ENCODE measurements around the gene CCT7.

Gene CCT7

DNA sequence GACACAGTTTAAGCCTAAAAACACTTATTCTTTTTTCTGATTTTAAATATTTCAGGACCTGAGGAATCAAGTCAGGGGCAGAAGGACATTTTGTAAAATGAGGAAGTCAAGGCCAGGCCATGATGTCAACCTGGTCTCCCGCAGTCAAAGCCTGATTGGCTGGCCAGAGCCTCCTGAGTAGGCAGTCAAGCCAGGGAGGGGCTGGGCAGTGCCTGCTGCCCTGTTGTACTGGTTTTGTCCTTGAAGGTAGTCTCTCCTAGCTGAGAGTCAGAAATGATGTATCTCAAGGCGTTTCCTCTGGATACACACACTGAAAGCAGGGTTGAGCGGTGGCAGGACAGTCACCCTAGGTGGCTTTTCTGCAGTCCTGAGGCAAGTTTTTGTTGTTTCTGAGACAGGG lies 19.8 kb downstream of the CCT7 start:
- Histone ChIP-seq H3K27ac (ENCODE audit: low read length) (peak overlapping the region; percentile 16; the same call in 1 of the 2 replicates), H3K4me2 (ENCODE audit: low read length) (no peak overlapping the region), H3K79me2 (ENCODE audit: low read length) (0 out of 2 replicates have a peak, but pooled peaks cover 7% of the 10 kb centered on the region), H3K4me1 (ENCODE audit: low read length) (no peaks in the 10 kb centered on the region), H3K27me3 (ENCODE audit: low read depth, low read length) (no peaks in the 10 kb centered on the region), H3K9ac (ENCODE audit: low read length) (no peak overlapping the region), H3K36me3 (replicated peaks; ENCODE audit: low read depth, low read length) (peaks cover 68% of the 10 kb centered on the region), H3K9me3 (ENCODE audit: insufficient read depth, low read length) (no peaks in the 10 kb centered on the region), H2AFZ (ENCODE audit: low read depth, low read length) (no peak overlapping the region), H3K4me3 (ENCODE audit: low read length) (no peak overlapping the region), H4K20me1 (ENCODE audit: insufficient read depth, low read length) (peaks cover 10% of the 10 kb centered on the region; the same call in 1 of the 2 replicates)
- TF ChIP-seq EZH2phosphoT487 (IDR thresholded peaks at IDR 0.05; ENCODE audit: low read depth) = no peak
- TF ChIP-seq, protein P1, sequence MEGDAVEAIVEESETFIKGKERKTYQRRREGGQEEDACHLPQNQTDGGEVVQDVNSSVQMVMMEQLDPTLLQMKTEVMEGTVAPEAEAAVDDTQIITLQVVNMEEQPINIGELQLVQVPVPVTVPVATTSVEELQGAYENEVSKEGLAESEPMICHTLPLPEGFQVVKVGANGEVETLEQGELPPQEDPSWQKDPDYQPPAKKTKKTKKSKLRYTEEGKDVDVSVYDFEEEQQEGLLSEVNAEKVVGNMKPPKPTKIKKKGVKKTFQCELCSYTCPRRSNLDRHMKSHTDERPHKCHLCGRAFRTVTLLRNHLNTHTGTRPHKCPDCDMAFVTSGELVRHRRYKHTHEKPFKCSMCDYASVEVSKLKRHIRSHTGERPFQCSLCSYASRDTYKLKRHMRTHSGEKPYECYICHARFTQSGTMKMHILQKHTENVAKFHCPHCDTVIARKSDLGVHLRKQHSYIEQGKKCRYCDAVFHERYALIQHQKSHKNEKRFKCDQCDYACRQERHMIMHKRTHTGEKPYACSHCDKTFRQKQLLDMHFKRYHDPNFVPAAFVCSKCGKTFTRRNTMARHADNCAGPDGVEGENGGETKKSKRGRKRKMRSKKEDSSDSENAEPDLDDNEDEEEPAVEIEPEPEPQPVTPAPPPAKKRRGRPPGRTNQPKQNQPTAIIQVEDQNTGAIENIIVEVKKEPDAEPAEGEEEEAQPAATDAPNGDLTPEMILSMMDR (IDR thresholded peaks at IDR 0.05; ENCODE audit: low read depth, low read length) = no peak

DNA sequence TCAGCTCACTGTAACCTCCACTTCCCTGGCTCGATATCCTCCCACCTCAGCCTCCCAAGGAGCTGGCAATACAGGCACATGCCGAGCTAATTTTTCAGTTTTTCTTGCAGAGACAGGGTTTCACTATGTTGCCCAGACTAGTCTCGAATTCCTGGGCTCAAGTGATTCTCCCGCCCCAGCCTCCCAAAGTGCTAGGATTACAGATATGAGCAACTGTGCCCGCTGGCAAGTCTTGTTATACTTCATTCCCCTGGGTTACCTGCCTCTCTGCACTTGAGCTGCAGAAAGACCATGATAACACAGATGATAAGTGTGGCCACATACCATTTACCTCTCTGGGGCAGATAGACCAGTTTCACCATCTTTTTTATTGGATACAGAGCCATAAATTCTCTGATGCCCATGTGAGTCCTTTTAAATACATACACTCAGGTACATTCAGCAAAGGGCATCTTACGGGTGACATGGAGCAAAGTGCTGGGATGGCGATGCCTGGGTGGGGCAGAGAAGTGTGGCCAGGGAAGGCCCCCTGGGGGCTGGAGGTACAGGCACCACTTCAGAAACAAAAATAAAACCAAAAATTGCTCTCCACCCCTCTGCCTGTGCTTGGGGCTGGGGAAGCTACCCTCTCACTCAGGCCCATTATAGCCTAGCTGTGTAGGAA lies 20.4 kb downstream of the CCT7 start:
- no peak for TF ChIP-seq EZH2phosphoT487 (IDR thresholded peaks at IDR 0.05; ENCODE audit: low read depth)
- peaks cover 67% of the 10 kb centered on the region for H3K36me3 ChIP-seq (replicated peaks; ENCODE audit: low read depth, low read length)
- H3K9ac ChIP-seq (ENCODE audit: low read length) = no peak overlapping the region
- H3K4me1 ChIP-seq (ENCODE audit: low read length) = no peaks in the 10 kb centered on the region
- 0 out of 2 replicates have a peak, but pooled peaks cover 6% of the 10 kb centered on the region for H3K79me2 ChIP-seq (ENCODE audit: low read length)
- no peaks in the 10 kb centered on the region for H3K27me3 ChIP-seq (ENCODE audit: low read depth, low read length)
- H3K4me2 ChIP-seq (ENCODE audit: low read length) = no peak overlapping the region
- no peak overlapping the region for H2AFZ ChIP-seq (ENCODE audit: low read depth, low read length)
- no peaks in the 10 kb centered on the region for H3K9me3 ChIP-seq (ENCODE audit: insufficient read depth, low read length)
- no peak overlapping the region for H3K4me3 ChIP-seq (ENCODE audit: low read length)
- H4K20me1 ChIP-seq (ENCODE audit: insufficient read depth, low read length) = peaks cover 10% of the 10 kb centered on the region; the same call in 1 of the 2 replicates
- no peak overlapping the region for H3K27ac ChIP-seq (ENCODE audit: low read length)

DNA sequence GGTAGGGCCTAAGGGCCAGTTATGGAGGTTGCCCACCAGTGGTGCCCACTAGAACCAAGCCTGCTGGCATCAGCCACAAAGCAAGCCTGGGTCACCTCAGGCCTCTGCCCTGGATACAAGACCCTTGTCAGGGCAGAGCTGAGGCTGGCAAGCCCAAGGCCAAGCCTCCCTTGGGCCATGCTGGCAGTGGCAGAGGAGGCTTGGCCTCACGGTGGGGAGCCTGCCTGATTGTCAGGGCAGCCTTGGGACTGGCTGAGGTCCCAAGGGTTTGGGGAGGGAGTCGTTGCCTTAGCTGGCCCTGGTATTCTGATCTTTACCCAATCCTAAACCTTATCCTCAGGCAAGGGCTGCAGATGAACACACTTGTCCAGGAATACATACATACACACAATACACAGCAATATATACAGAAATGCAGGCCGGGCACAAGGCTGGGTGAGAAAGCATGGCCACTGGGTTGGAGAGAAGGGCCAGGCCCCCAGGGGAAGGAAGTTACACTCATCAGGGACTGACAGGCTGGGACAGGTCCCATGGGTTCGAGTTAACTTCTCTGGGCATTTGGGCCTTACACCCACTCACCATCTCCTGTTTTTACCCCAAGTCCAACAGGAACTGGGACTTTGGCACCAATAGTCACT lies 21.0 kb downstream of the CCT7 start:
- H2AFZ ChIP-seq (ENCODE audit: low read depth, low read length) = no peak overlapping the region
- no peaks in the 10 kb centered on the region for H3K79me2 ChIP-seq (ENCODE audit: low read length)
- no peak overlapping the region for H3K27ac ChIP-seq (ENCODE audit: low read length)
- H3K27me3 ChIP-seq (ENCODE audit: low read depth, low read length) = no peaks in the 10 kb centered on the region
- no peak overlapping the region for H3K4me2 ChIP-seq (ENCODE audit: low read length)
- TF ChIP-seq, protein P1 (IDR thresholded peaks at IDR 0.05; ENCODE audit: low read depth, low read length) = no peak
- TF ChIP-seq EZH2phosphoT487 (IDR thresholded peaks at IDR 0.05; ENCODE audit: low read depth) = no peak
- no peaks in the 10 kb centered on the region for H3K4me1 ChIP-seq (ENCODE audit: low read length)
- H3K36me3 ChIP-seq (replicated peaks; ENCODE audit: low read depth, low read length) = peaks cover 67% of the 10 kb centered on the region
- no peaks in the 10 kb centered on the region for H3K9me3 ChIP-seq (ENCODE audit: insufficient read depth, low read length)
- H3K9ac ChIP-seq (ENCODE audit: low read length) = no peak overlapping the region
- H4K20me1 ChIP-seq (ENCODE audit: insufficient read depth, low read length) = peaks cover 8% of the 10 kb centered on the region; the same call in 1 of the 2 replicates
- no peak overlapping the region for H3K4me3 ChIP-seq (ENCODE audit: low read length)

DNA sequence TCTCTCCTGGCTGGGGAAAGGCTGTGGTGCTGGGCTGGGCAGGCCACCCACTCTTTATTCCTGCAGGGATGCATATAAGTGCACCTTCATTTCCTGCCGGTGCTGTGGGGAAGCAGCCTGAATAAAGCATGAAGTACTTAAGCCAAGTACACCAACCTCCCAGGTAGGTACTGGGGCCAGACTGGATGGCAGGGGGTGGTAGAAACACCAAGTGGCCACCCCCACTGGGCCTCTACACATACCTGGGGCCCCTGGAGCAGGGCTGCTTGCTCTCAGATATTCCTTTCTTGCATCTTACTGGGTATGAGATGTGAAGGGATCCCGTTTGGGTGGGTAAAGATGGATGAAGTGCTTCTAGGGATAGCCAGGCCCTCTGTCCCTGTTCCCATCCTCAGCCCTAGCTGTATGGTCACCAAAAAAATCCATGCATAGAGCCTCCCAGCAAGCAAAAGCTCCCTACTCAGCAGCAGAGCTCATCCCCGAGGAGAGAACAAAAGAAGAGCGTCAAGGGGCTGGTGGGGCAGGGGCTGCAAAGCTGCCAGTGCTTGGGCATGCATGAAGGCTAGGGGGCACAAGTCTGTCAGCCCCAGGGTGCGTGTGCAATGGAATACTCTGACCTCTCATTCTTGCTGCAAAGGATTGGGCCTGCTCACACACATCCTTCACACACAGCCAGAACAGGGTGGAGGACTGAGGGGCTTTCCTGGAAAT lies 22.0 kb downstream of the CCT7 start:
- H3K36me3 ChIP-seq (replicated peaks; ENCODE audit: low read depth, low read length) = peaks cover 60% of the 10 kb centered on the region
- H3K27ac ChIP-seq (ENCODE audit: low read length) = no peak overlapping the region
- no peaks in the 10 kb centered on the region for H3K79me2 ChIP-seq (ENCODE audit: low read length)
- no peaks in the 10 kb centered on the region for H3K9me3 ChIP-seq (ENCODE audit: insufficient read depth, low read length)
- no peaks in the 10 kb centered on the region for H3K27me3 ChIP-seq (ENCODE audit: low read depth, low read length)
- peaks cover 5% of the 10 kb centered on the region; the same call in 1 of the 2 replicates for H4K20me1 ChIP-seq (ENCODE audit: insufficient read depth, low read length)
- H3K4me2 ChIP-seq (ENCODE audit: low read length) = no peak overlapping the region
- H2AFZ ChIP-seq (ENCODE audit: low read depth, low read length) = no peak overlapping the region
- H3K4me1 ChIP-seq (ENCODE audit: low read length) = no peaks in the 10 kb centered on the region
- H3K9ac ChIP-seq (ENCODE audit: low read length) = no peak overlapping the region
- H3K4me3 ChIP-seq (ENCODE audit: low read length) = no peak overlapping the region
- no peak for TF ChIP-seq EZH2phosphoT487 (IDR thresholded peaks at IDR 0.05; ENCODE audit: low read depth)
- TF ChIP-seq, protein P1 (IDR thresholded peaks at IDR 0.05; ENCODE audit: low read depth, low read length) = no peak
